ENCODE results near the gene MRPS18C. TPM values are rescaled to one million over a fixed set of nuclear protein-coding genes. Genes with fewer than 3 reads are reported as not detected.
A peak's percentile ranks its signal among the peaks of the same experiment; 100 is the strongest.

MRPS18C gene
- 44.1 TPM for polyA plus RNA-seq (ENCODE audit: insufficient read length)

DNA sequence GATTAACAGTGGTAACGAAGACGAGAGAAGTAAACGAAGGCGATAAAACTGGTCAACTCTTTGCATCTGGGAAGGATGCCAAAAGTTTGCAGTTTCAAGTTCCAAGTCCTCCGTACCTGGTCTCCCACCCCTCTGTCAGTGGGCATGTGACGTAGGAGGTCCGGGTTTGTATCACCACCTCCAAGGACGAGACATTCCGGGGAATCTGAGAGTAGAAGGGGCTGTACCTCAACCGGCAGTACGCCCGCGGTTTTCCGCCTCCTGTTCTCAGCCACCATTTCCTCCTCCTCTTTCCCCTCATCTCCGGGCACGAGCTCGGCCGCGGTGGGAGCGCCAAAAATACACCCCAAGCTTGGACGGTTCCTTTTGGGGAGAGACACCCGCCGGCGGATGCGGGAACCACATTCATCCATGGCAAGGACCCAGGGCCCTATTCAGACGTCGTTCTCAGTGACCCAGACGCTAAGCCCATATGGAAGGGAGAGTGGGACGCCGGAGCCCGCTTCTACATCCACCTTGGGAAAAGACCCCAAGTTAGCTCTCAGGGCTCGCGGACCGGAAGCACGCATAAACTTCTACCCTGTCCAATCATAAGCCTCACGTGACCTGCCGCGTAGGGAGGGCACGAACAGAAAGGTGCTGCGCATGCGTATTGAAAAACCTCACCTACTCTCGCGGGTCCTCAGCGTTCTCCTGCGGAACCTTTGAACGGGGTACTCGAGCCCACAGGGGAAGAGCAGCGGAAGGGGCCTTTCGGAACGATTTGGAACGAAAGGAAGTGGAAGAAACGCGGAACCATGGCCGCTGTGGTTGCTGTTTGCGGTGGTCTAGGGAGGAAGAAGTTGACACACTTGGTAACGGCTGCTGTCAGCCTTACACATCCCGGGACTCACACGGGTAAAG is at the start of gene MRPS18C, which contains the start of gene HELQ:
Gene MRPS18C (plus strand): TSS at position 778 of the 903 bp plus-strand sequence. CDS start 20 bp downstream, at position 798.
Gene HELQ (minus strand): TSS at position 543 of the 903 bp plus-strand sequence. CDS start 130 bp downstream, at position 413.
- DNase-seq (ENCODE audit: low read depth), result peak; percentile 99

DNA sequence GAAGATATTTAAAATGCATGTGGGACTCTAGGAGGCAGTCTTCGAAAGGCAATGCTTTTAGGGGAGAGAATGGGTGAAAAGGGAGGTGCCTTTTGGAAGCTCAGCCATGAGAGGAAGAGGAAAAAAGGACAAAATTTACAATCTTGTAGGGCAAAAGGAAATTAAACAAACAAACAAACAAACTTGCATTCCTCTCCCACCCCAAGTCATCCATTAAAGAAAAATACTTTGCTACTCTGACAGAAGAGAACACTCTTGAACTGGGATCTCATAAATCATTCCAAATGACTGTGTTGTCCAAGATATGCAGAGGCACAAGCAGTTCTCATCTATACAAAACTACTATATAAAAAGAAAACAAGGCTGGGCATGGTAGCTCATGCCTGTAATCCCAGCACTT is 47.0 kb upstream of the MRPS18C start:
- DNase-seq (ENCODE audit: low read depth), result no peak

DNA sequence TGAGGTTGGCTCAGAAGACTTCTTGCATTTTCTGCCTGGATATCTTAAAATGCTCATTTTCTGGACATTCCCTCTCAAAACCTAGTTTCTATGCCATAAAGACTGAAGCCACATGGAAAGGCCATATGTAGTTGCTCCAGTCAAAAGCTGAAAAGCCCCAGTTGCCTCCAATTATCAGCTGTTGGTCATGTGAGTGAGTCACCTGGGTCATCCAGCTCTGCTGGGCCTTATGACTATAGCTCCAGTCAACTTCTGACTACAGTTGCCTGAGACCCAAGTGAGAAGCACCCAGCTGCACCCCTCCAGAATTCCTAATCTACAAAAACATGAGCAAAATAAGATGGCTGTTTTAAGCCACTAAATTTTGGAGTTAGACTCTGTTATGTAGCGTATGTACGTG is 42.2 kb upstream of the MRPS18C start:
- DNase-seq (ENCODE audit: low read depth), result no peak

DNA sequence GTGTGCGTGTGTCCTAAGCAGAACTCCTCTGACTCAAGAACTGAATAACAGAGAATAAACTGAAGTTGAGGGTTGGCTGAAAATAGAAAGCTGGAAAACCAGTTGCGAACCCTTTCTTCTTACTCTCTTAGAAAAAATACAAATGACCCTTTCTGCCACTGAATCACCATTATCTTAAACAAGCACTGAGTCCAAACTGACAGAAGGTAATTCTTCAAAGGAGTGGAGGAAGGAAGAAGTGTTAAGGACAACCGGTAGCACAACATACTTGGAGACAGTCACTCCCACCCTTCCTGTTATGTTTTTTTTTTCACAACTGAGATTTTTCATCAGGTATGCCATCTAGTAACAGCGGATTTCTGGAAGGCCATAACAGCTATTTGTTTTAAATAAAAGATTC is 38.3 kb upstream of the MRPS18C start:
- no peak for DNase-seq (ENCODE audit: low read depth)

- peak; percentile 17 for DNase-seq (ENCODE audit: low read depth)
Measured at GRCh38 chr4:83418211-83418610, 37.6 kb upstream of the MRPS18C start.

DNA sequence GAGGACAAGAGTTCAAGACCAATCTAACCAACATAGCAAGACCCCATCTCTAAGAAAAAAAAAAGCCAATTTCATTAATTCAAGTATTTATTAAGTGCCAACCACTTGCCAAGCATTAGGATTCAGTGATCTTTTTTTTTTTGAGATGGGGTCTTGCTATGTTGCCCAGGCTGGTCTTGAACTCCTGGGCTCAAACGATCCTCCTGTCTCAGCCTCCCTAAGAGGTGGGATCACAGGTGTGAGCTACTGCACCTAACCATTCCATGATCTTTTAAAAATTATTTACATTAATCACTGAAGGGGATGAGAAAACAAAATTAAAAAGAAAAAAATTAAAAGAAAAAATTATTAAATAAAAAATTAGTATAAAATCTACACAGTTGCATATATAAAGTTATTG is 24.7 kb upstream of the MRPS18C start:
- no peak for DNase-seq (ENCODE audit: low read depth)

- DNase-seq (ENCODE audit: low read depth), result no peak
Measured at GRCh38 chr4:83436680-83437079, 19.2 kb upstream of the MRPS18C start.

GRCh38 chr4:83438719-83439118 is 17.1 kb upstream of the MRPS18C start:
- DNase-seq (ENCODE audit: low read depth), result no peak

GRCh38 chr4:83440148-83440814 is 15.6 kb upstream of the MRPS18C start:
- no peak for DNase-seq (ENCODE audit: low read depth)

GRCh38 chr4:83440899-83441298 is 15.0 kb upstream of the MRPS18C start:
- DNase-seq (ENCODE audit: low read depth), result no peak

- DNase-seq (ENCODE audit: low read depth), result no peak
Measured at GRCh38 chr4:83449009-83449408, 6.8 kb upstream of the MRPS18C start.

GRCh38 chr4:83454686-83455085 is 1.2 kb upstream of the MRPS18C start:
- no peak for DNase-seq (ENCODE audit: low read depth)

DNA sequence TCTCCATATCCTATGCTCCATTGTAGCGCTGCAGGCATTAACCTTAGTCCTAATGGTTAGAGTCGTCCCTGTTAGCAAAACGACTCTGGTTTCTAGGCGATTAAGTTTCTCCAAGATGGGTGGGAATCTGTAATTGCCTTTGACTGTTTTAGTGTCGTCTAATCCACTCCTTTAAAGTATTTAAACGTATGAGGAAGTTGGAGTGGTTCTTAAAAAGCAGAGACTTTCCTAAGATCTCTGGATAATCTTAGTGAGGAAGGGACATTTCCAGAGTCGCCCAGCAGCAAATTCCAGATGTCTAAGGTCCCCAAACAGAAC is 285 bp downstream of the MRPS18C start:
- no peak for DNase-seq (ENCODE audit: low read depth)

DNA sequence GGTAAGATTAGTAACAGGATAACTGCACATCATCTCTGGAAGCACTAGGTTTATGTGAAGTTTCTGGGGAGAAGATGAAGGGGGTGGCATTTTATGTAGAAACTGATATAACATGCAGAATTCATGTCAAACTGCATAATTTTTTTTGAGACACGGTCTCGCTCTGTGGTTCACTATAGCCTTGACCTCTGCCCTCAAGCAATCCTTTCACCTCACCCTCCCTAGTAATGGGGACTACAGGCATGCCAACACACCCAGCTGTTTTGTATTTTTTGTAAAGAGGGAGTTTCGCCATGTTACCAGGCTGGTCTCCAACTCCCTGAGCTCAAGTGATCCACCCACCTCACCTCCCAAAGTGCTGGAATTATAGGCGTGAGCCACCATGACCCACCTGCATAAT is 17.6 kb downstream of the MRPS18C start:
- DNase-seq (ENCODE audit: low read depth), result no peak

GRCh38 chr4:83473966-83474365 is 18.1 kb downstream of the MRPS18C start:
- DNase-seq (ENCODE audit: low read depth), result no peak

GRCh38 chr4:83484500-83485461 is 28.9 kb downstream of the MRPS18C start, which contains the start of gene ABRAXAS1:
TSS of gene ABRAXAS1 (minus strand) at chr4:83485100. CDS start at chr4:83485072, 28 bp downstream.
- DNase-seq (ENCODE audit: low read depth), result peak; percentile 77

DNA sequence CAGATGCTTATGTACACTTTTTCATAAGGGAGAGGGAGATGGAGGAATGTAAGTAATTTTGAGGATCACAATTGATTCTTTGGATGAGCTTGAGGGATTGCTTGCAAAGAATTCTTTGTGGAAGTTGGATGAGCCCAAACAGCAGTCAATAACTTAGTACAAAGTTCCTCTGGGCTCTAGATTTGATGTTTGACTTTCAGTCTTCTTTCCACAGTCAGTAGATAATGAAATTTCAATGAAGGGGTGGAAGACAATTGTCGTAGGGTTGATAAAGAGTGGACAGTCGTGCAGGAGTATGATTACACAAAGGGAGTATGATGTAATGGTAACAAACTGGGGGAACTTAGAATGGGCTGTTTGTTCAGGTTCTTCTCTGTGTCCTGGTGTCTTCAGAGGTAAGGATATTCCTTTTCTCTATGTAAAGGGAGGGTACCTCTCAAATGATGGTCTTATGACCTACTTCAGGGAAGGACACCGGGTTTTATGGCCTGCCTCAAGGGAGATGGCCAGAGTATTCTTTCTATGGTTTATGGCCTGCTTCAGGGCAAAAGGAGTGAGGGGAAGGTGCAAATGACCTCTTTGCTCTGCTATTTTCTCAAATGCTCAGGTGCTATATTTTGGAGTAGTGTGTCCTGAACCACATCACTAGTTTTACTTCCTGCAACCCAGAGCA is 30.7 kb downstream of the MRPS18C start:
- no peak for DNase-seq (ENCODE audit: low read depth)

DNA sequence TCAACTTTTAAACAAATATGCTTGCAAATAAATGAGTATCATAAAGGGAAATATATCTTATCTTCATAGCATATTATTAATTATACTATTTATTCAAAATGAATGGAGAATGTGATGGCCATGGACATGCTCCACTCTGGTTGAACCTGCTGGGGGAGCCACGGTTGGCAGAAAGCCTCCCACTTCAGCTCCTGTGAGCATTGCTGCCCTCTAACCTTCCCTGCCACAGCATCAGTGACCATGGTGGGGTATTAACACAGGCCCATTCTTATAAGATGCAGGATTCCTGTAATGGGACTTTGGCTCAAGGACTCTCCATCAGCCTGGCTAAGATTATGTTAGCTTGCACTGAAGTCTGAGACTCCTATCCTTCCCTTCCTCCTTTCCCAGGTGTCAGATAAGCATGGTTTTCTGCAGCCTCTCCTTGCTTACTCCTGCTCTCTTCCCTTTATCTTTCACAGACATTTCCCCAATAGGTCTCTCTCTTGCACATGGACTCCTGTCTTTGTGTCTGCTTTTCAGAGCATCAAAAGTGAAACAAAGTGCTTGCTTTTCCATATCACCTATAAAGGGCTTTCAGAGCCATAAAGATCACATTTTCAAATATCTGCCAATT is 34.0 kb downstream of the MRPS18C start:
- no peak for DNase-seq (ENCODE audit: low read depth)

DNA sequence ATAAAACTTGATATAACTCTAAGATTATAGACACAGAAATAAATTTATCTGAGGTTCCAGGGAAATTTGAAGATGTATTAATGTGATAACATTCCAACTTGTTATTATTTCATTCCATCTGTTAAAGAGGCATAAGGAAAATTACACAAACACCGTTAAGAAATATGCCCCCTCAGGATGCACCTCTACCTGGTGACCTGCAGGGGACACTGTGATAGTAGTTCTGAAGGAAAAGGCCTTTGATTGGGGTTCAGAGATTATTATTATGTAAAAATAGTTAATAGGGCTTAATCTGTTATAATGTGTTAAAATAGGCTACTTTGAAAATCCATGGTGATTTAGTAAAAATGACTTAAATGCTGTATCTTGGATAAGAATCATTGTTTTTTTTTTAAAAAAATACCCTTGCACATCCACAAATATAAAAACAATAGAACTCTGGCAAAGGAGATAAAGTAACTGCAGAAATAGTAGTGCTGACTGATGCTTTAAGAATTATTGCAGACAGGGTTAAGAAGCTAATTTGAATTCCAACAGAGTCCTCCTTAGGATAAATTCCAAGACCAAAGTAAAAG is 35.1 kb downstream of the MRPS18C start:
- no peak for DNase-seq (ENCODE audit: low read depth)

Data from forelimb muscle (tissue), 1 donor.